NCI-H510A treated with DMSO at 0.1 percent for 48 hours (cell line): ENCODE results near the gene HHIPL2.
"Not testable (repeated sequence)": the region's sequence is repeated elsewhere in the genome, so short reads cannot be mapped to it uniquely, and the experiment has no call there.

Experiments used
- DNase-seq: peaks from one replicate; lab custom pipeline; 2025; lab: John Stamatoyannopoulos, UW

The HHIPL2 gene

GRCh38 chr1:222539951-222540597 is 7.8 kb downstream of the HHIPL2 start:
- DNase-seq, result no peak

DNA sequence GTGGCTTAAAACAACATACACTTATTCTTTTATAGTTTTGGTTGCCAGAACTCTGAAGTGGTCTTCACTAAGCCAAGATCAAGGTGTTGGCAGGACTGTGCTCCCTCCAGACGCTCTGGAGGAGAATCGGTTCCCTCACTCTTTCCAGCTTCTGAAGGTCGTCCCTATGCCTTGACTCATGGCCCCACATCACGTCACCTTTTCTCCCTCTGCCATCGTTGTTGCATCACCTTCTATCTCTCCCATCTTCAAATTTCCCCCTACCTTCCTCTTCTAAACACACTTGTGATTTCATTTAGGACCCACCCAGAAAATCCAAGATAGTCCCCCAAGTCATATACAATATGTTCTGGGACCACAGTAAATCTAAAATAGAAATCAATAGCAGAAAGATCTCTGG is 12.4 kb downstream of the HHIPL2 start:
- no peak for DNase-seq

- no peak for DNase-seq
Observed at GRCh38 chr1:222530852-222531251, 17.1 kb downstream of the HHIPL2 start.

GRCh38 chr1:222529916-222530315 is 18.0 kb downstream of the HHIPL2 start:
- DNase-seq, result no peak

DNA sequence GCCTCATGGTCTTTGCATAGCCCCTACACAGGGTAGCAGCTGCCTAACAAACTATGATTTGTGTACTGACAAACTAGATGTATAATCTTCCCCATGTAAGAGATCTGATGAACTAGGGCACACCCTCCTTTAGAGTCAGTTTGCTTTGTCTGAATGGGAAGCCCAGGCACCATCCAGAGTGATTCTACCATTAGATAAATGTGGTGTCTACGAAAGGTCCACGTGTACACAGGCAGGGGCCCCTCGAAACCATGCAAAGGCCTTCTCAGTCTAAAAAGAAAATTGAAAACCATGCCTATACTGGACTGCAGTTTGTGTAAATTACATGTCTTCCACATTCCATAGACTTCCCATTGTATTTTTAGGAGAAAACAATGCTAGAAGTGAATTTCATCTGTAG is 18.7 kb downstream of the HHIPL2 start:
- DNase-seq, result no peak

GRCh38 chr1:222525951-222526350 is 22.0 kb downstream of the HHIPL2 start:
- DNase-seq, result no peak

DNA sequence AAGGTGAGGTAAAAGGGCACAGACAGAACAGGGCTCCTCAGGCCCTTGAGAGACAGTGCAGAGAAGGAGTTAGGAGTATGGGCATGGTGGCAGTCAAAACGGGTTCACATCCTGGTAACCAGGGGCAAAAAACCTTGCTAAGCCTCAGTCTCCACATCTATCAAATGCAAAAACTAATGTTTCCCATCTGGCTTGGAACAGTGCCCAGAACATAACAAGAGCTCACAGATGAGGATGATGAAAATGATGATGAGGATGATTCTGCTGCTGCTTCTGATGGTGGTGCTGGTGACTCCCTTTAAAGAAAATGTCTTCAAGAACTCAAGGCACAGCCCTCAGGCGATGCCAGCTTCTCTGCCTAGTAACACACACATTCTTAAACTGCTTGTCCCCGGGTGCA is 24.1 kb downstream of the HHIPL2 start:
- DNase-seq, result no peak

DNA sequence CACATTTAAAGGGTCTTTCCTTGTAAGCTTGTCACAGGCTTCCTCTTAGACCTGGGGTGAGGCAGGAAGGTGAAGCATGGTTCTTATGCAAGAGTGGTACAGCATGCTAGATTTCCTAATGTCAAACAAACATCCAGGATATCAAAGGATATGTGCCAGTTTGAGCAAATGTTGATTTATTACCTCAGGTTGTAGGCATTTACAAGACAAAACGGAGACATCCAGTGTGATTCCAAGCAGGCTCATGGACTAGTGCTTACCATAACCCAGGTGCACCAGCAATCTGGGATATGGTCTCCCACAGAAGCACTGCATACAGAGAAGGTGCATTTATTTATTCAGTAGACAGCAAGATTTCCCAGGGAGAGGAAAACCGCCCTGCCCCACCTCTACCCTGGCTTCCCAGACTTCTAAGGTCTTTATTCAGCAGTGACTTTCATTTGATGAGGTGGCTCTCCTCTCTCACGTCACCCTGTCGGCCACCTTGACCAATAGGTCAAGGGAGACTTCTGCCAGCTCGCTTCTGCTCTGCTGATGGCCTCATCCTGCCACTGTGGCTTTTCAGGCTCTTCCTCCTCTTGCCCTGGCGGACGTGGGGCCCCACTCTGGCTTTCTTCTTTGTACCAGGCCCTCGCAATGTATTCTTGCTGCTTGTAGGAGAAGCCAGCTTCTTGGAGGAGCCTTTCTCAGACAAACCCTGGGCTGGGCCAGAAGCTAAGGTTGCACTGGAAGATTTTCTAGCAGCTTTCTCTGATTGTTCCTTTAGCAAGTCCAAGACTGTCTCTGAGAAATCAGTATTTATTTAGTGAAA is 25.6 kb downstream of the HHIPL2 start:
- no peak for DNase-seq

DNA sequence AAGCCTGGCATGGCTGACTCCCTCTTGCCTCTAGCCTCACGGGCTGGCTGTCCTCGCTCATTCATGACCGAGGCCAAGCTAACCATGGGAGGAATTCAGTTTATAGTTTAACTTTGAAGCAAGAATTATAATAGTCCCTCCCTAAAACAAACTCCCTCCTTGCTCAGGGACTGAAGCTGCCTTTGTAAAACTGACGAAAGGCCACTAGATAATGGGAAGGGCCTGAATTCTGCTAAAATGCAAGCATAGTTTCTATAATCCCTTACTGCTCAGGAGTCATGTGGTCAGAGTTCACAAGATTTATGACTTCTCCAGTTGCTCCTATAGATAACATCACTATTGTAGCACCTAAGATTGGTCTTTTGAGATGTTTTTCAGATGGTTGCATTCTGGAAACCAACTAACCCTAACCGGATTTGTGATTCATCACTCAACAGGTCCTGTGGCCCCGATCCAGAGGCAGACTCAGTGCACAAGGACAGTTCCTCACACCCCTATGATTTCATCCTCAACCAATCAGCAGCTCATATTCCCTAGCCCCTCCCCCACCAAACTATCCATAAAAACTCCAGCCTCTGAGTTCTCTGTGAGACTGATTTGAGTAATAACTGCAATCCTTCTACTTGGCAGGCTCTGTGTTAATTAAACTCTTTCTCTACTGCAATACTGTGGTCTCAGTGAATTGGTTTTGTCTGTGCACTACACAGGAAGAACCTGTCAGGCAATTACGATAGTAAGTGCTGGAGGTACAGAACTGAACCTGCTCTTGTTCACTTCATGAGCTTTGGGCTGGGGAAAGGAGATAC is 26.4 kb downstream of the HHIPL2 start:
- no peak for DNase-seq

DNA sequence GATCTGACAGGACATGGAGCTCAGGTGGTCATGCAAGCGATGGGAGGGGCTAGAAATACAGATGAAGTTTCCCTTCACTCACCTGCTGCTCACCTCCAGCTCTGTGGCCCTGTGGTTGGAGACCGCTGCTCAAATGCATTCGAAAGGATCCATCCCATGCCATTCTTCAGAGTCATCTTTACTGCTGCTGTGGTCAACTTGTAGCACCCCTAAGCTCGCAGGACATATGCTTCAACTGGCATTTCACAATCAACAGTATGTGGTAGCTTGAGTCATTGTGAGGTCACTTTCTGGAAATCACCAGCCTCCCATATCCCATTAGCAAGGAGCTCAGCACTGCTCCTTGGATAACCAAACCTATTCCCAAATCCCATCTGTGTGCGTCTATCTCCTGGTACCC is 58.4 kb downstream of the HHIPL2 start:
- not testable (repeated sequence) for DNase-seq

GRCh38 chr1:222487774-222488173 is 60.1 kb downstream of the HHIPL2 start:
- not testable (repeated sequence) for DNase-seq

- DNase-seq, result not testable (repeated sequence)
Observed at GRCh38 chr1:222484005-222484404, 63.9 kb downstream of the HHIPL2 start.

DNA sequence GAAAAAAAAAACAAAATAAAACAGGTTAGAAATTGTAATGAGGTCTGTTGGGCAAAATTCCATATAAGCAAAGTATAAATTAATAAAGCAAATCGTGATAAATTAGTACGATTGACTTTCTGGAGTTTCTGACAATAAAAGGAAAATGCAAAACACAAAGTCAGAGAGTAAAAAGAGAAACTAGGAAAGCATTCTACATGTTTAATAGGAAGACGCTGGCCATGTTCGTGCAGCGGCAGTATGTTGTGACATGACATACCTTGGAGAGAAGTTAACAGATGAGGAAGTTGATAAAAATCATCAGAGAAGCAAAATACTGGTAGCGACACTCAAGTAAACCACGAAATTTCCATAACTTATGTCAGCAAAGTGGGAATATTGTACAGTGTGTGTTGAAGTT is 68.3 kb downstream of the HHIPL2 start:
- not testable (repeated sequence) for DNase-seq

DNA sequence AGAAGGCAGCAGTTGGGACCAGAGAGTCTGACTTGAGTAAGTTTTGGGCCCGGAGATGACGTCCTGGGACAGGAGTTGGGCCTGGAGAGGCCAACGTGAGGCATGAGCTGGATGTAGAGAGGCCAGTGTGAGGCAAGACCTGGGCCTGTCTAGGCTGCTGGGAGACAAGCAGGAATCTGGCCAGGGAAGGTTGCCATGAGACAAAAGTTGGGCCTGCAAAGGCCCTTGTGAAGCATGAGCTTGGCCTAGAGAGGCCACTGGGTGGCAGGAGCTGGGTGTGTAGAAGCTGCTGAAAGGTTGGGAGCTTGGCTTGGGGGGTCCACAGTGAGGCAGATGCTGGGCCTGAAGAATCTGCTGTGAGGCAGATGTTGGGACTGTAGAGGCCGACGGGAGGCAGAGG is 71.5 kb downstream of the HHIPL2 start:
- DNase-seq, result not testable (repeated sequence)

- DNase-seq, result not testable (repeated sequence)
Observed at GRCh38 chr1:222473717-222474116, 74.2 kb downstream of the HHIPL2 start.

- DNase-seq, result not testable (repeated sequence)
Observed at GRCh38 chr1:222472776-222473540, 74.9 kb downstream of the HHIPL2 start.
